GM12878 (cell line): ENCODE results near the gene ISM1. TPM values are rescaled to one million over a fixed set of nuclear protein-coding genes. Genes with fewer than 3 reads are reported as not detected.
"Not testable (repeated sequence)": the region's sequence is repeated elsewhere in the genome, so short reads cannot be mapped to it uniquely, and the experiment has no call there.

Source experiments
- ATAC-seq: fragments of 200-7000 bp; cut with Tn5 transposase; 3 replicates; pipeline ENCODE4 v1.9.1; 2020; ENCODE audit warnings: mild to moderate bottlenecking, moderate library complexity
- BruUV-seq: library from RNA; stranded (reverse); fragments of 400-500 nt; replicated peaks from 2 replicates; lab custom pipeline; 2021; lab: Mats Ljungman, UMichigan
- CTCF ChIA-PET: fragments of 300-600 bp; sonication (Branson Sonifier 250); formaldehyde crosslinking; extraction: SDS; loops from one replicate; lab custom pipeline; 2021; ENCODE audit warnings: inconsistent platforms; lab: Yijun Ruan, JAX
- POLR2A ChIA-PET: fragments of 350-600 bp; formaldehyde crosslinking; extraction: SDS; loops from one replicate; lab custom pipeline; 2021; ENCODE audit warnings: inconsistent platforms; lab: Charles Lee
- RAD21 ChIA-PET: fragments of 300-600 bp; sonication (Branson Sonifier 250); formaldehyde crosslinking; loops from one replicate; lab custom pipeline; 2023; ENCODE audit warnings: antibody characterized with exemption; ENCODE audit not compliant: unreplicated experiment; lab: Charles Lee
- SMC1A ChIA-PET: fragments of 300-600 bp; sonication (Branson Sonifier 250); formaldehyde crosslinking; loops from one replicate; lab custom pipeline; 2023; ENCODE audit not compliant: unreplicated experiment, uncharacterized antibody; lab: Charles Lee
- DNase-seq: peaks from one replicate; pipeline ENCODE4 v3.0.0-alpha.2; 2011; ENCODE audit warnings: low read depth, low spot score
- FAIRE-seq: peaks from 3 replicates; lab custom pipeline; 2011; peaks lifted over from hg19 to GRCh38; lab: Jason Lieb, UNC
- H2AFZ ChIP-seq: 2 replicates; pipeline ENCODE4 v1.6.0; 2011; ENCODE audit warnings: low read depth, low read length, control low read depth; ENCODE audit not compliant: control insufficient read depth
- H3K27ac ChIP-seq: 2 replicates; pipeline ENCODE4 v1.5.1; 2011; ENCODE audit warnings: control low read depth; ENCODE audit not compliant: control insufficient read depth, insufficient read depth
- H3K27me3 ChIP-seq, 2 experiments: replicated peaks in 1 of 2; 2 replicates each; pipeline versions ENCODE4 v1.6.0 to v1.6.1; 2011; ENCODE audit warnings: low read length in 1 of 2; ENCODE audit not compliant: control insufficient read depth in 2 of 2, insufficient read depth in 2 of 2
- H3K36me3 ChIP-seq, 2 experiments: 2 replicates each; pipeline ENCODE4 v1.5.1; 2011; ENCODE audit warnings: low read length in 1 of 2; ENCODE audit not compliant: control insufficient read depth in 2 of 2, insufficient read depth in 2 of 2
- H3K4me1 ChIP-seq: 2 replicates; pipeline ENCODE4 v1.6.1; 2011; ENCODE audit warnings: mild to moderate bottlenecking, low read length, moderate library complexity, mixed read lengths; ENCODE audit not compliant: control insufficient read depth, insufficient read depth
- H3K4me2 ChIP-seq: 2 replicates; pipeline ENCODE4 v1.6.0; 2011; ENCODE audit warnings: control low read depth; ENCODE audit not compliant: control insufficient read depth, insufficient read depth
- H3K4me3 ChIP-seq: fragments of 200-600 bp; sonication (generic); 2 replicates; pipeline ENCODE4 v1.5.1; 2016
- H3K79me2 ChIP-seq: 2 replicates; pipeline ENCODE4 v1.6.0; 2011; ENCODE audit warnings: low read length; ENCODE audit not compliant: control insufficient read depth, insufficient read depth
- H3K9ac ChIP-seq: 2 replicates; pipeline ENCODE4 v1.8.0; 2011; ENCODE audit warnings: low read length, control low read depth, mixed read lengths; ENCODE audit not compliant: control insufficient read depth, insufficient read depth
- H3K9me3 ChIP-seq: replicated peaks from 3 replicates; pipeline ENCODE4 v1.5.1; 2011; ENCODE audit warnings: mild to moderate bottlenecking, low read length; ENCODE audit not compliant: control insufficient read depth, insufficient read depth
- H4K20me1 ChIP-seq: 2 replicates; pipeline ENCODE4 v1.6.0; 2011; ENCODE audit not compliant: control insufficient read depth, insufficient read depth
- EGR1 ChIP-seq, 2 experiments: IDR thresholded peaks; 1 replicate in 1 of 2; 2 replicates in 1 of 2; pipeline ENCODE4 v1.6.1; 2011 to 2012; ENCODE audit warnings: low read depth in 2 of 2, low read length in 2 of 2, borderline replicate concordance in 1 of 2, mild to moderate bottlenecking in 1 of 2, moderate library complexity in 1 of 2
- FOXK2 ChIP-seq: fragments of 450-650 bp; IDR thresholded peaks from 2 replicates; pipeline ENCODE4 v1.6.1; 2017; ENCODE audit warnings: mild to moderate bottlenecking, moderate library complexity
- NRF1 ChIP-seq: conservative IDR thresholded peaks from 2 replicates; pipeline ENCODE4 v1.6.1; 2011; ENCODE audit warnings: mild to moderate bottlenecking, low read depth, low read length, improper control_type of control experiment
- WGBS: methylation state at CpG from one replicate; pipeline ENCODE4 v1.1.6; 2016; ENCODE audit warnings: low lambda C conversion rate; ENCODE audit not compliant: insufficient replicate concordance, insufficient coverage; ENCODE audit errors: missing lambda C conversion rate; 5-methylcytosine and 5-hydroxymethylcytosine counted together
- in situ Hi-C: fragments of 300-500 bp; cut with MboI; formaldehyde crosslinking; loops from 9 replicates; pipeline ENCODE4 v1.14.3; 2018; ENCODE audit warnings: mixed read lengths
- intact Hi-C: fragments of 100-400 bp; cut with micrococcal nuclease; formaldehyde crosslinking; loops from one replicate; pipeline ENCODE4 v1.14.2; 2022; ENCODE audit not compliant: unreplicated experiment
- polyA plus RNA-seq, 11 experiments: library from polyadenylated mRNA; depleted of rRNA in 4 of 11; unstranded in 6 of 11; stranded (reverse) in 5 of 11; fragments of >200 nt; fragmentation: Nextera tagmentation in 4 of 11; fragmentation: Illumina TruSeq in 1 of 11; extraction: Ambion mirVana in 4 of 11; extraction: Trizol in 1 of 11; gene quantifications; 1 replicate in 1 of 11; 2 replicates in 10 of 11; pipeline versions ENCODE4 v1.2.1 to v1.2.3, GENCODE V29; 2011 to 2016; ENCODE audit warnings: inconsistent platforms in 2 of 11, missing spikeins in 2 of 11, low read depth in 1 of 11
- total RNA-seq, 4 experiments: library from RNA; depleted of rRNA in 3 of 4; stranded (reverse); fragments of >200 nt in 3 of 4; fragmentation: Illumina TruSeq in 1 of 4; extraction: Trizol in 1 of 4; gene quantifications; 2 replicates each; pipeline versions ENCODE4 v1.2.1 to v1.2.3, GENCODE V29; 2013 to 2021
- TF ChIP-seq, protein P1 (sequence below): fragments of 150-350 bp; IDR thresholded peaks from 2 replicates; pipeline ENCODE4 v1.6.1; 2016; ENCODE audit warnings: low read depth, low read length
- TF ChIP-seq, protein P2 (sequence below): fragments of 450-650 bp; IDR thresholded peaks from 2 replicates; pipeline ENCODE4 v1.6.1; 2014; ENCODE audit warnings: mild to moderate bottlenecking

ISM1 gene
- total and polyA plus RNA-seq, 10 of the 15 experiments (the other 5 are each of a cell fraction or from before 2014, with no cell fraction given), result 0.01 to 0.03 TPM; not detected in 8

DNA sequence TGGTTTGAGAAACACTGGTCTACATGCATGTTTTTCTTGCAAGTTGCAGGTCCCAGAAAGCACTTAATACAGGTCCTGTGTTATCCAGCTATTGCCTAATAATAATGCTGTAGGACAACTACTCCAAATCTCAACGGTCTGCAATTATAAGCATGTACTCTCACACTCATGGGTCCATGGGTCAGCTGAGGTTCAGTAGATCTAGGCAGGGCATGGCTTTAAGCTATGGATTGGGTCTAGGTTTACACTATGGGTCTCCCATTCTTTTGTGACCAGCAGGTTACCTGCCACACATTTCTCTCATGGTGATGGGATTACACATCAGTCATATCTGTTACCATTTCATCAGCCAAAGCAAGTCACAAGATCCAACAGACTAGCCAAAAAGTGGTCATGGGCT, 13.9 kb downstream of the ISM1 start (continued):
- TF ChIP-seq EGR1 (IDR thresholded peaks at IDR 0.05; ENCODE audit: borderline replicate concordance in 1 of 2, low read depth in 2 of 2, low read length in 2 of 2) (no peak), FOXK2 (no peak), NRF1 (no peak)
- TF ChIP-seq, protein P1, sequence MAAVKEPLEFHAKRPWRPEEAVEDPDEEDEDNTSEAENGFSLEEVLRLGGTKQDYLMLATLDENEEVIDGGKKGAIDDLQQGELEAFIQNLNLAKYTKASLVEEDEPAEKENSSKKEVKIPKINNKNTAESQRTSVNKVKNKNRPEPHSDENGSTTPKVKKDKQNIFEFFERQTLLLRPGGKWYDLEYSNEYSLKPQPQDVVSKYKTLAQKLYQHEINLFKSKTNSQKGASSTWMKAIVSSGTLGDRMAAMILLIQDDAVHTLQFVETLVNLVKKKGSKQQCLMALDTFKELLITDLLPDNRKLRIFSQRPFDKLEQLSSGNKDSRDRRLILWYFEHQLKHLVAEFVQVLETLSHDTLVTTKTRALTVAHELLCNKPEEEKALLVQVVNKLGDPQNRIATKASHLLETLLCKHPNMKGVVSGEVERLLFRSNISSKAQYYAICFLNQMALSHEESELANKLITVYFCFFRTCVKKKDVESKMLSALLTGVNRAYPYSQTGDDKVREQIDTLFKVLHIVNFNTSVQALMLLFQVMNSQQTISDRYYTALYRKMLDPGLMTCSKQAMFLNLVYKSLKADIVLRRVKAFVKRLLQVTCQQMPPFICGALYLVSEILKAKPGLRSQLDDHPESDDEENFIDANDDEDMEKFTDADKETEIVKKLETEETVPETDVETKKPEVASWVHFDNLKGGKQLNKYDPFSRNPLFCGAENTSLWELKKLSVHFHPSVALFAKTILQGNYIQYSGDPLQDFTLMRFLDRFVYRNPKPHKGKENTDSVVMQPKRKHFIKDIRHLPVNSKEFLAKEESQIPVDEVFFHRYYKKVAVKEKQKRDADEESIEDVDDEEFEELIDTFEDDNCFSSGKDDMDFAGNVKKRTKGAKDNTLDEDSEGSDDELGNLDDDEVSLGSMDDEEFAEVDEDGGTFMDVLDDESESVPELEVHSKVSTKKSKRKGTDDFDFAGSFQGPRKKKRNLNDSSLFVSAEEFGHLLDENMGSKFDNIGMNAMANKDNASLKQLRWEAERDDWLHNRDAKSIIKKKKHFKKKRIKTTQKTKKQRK, result no peak
- TF ChIP-seq, protein P2, sequence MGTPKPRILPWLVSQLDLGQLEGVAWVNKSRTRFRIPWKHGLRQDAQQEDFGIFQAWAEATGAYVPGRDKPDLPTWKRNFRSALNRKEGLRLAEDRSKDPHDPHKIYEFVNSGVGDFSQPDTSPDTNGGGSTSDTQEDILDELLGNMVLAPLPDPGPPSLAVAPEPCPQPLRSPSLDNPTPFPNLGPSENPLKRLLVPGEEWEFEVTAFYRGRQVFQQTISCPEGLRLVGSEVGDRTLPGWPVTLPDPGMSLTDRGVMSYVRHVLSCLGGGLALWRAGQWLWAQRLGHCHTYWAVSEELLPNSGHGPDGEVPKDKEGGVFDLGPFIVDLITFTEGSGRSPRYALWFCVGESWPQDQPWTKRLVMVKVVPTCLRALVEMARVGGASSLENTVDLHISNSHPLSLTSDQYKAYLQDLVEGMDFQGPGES, result no peak

DNA sequence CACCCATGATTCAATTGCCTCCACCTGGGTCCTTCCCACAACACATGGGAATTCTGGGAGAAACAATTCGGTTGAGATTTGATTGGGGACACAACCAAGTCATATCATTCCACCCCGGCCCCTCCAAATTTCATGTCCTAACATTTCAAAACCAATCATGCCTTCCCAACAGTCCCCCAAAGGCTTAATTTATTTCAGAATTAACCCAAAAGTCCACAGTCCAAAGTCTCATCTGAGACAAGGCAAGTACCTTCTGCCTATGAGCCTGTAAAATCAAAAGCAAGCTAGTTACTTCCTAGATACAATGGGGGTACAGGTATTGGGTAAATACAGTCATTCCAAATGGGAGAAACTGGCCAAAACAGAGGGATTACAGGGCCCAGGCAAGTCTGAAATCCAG, 15.3 kb downstream of the ISM1 start:
- in situ Hi-C loops, H3K4me3 ChIP-seq, H4K20me1 ChIP-seq, H3K4me1 ChIP-seq, RAD21 ChIA-PET, H3K27me3 ChIP-seq, FAIRE-seq, ATAC-seq, H3K27ac ChIP-seq, H3K36me3 ChIP-seq, H3K9me3 ChIP-seq, H2AFZ ChIP-seq, intact Hi-C loops, H3K79me2 ChIP-seq, H3K4me2 ChIP-seq, SMC1A ChIA-PET, H3K9ac ChIP-seq, DNase-seq, POLR2A ChIA-PET, BruUV-seq: not testable (repeated sequence)
- CTCF ChIA-PET, result interaction anchor here (0.6 to 1.0 kb wide), 2 partner anchors 14 to 38 kb away, joined by 3 read pairs; no protein-coding TSS in a partner anchor
- WGBS, result 0% methylated on average over 2 of the region's 2 CpGs
